Neural progenitor cell (in vitro differentiated cells): ENCODE data around the gene TMEM256.

Experiments used
- EZH2 ChIP-seq: fragments of 200-600 bp; sonication (generic); IDR thresholded peaks from 2 replicates; pipeline ENCODE4 v1.6.1; 2017; ENCODE audit warnings: antibody characterized with exemption, mild to moderate bottlenecking, moderate library complexity
- TF ChIP-seq, protein P1 (sequence below): fragments of 200-600 bp; sonication (generic); IDR thresholded peaks from 2 replicates; pipeline ENCODE4 v1.5.1; 2017; ENCODE audit warnings: antibody characterized with exemption, mild to moderate bottlenecking

DNA sequence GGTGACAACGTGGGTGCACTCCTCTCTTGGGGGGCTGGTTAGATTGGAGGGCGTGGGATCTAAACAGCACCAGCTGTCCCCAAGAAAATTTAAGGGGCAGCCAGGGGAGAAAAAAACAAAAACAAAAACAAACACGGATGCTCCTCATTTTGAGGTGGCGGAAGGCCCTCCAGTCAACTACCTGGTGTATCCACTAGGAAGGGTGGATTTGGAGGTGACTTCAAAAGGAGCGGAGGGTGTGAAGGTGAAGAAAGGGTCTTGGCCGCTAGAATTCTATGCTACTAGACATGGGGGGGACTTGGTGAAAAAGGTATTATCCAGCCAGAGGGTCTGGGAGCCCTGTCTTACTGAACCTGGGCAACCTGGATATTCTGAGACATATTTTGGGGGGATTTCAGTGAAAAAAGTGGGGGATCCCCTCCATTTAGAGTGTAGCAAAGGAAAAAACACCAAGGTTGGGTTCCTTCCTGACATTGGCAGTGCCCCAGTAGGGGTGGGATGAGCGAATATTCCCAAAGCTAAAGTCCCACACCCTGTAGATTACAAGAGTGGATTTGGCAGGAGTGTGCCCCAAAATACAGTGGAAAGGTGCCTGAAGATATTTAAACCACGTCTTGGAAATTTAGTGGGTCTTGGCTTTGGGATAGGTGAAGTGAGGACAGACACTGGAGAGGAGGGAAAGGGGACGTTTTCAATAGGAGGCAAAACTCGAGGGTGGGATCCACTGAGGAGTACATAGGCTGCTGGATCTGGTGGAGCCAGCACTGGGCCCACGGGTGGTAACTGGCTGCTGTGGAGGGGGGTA, 35.0 kb upstream of the TMEM256 start:
- TF ChIP-seq, protein P1, sequence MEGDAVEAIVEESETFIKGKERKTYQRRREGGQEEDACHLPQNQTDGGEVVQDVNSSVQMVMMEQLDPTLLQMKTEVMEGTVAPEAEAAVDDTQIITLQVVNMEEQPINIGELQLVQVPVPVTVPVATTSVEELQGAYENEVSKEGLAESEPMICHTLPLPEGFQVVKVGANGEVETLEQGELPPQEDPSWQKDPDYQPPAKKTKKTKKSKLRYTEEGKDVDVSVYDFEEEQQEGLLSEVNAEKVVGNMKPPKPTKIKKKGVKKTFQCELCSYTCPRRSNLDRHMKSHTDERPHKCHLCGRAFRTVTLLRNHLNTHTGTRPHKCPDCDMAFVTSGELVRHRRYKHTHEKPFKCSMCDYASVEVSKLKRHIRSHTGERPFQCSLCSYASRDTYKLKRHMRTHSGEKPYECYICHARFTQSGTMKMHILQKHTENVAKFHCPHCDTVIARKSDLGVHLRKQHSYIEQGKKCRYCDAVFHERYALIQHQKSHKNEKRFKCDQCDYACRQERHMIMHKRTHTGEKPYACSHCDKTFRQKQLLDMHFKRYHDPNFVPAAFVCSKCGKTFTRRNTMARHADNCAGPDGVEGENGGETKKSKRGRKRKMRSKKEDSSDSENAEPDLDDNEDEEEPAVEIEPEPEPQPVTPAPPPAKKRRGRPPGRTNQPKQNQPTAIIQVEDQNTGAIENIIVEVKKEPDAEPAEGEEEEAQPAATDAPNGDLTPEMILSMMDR = no peak
- TF ChIP-seq EZH2 = peak; percentile 80
